DMS53 treated with DMSO at 0.1 percent for 48 hours (cell line): ENCODE measurements around the gene WDR72.

Source experiments
- DNase-seq: peaks from one replicate; lab custom pipeline; 2025; ENCODE audit not compliant: unreplicated experiment; lab: John Stamatoyannopoulos, UW

WDR72 gene

DNA sequence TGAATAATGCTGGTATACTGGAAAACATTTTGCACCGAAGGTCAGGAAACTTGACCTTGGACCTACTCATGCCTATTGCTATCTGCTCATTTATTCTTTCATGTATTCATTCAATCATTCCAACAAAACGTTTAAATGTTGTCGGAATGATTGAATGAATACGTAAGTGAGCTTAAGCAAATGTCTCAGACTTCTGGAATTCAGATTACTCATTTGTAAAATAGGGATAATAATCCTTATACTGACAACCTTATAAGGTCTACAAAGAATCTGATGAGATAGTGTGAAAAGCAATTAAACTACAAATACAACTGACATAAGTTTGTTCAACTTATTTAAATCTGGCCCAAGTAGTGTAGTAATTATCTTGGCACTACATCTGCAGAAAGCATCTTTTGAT lies 288.7 kb downstream of the WDR72 start:
- DNase-seq, result no peak

DNA sequence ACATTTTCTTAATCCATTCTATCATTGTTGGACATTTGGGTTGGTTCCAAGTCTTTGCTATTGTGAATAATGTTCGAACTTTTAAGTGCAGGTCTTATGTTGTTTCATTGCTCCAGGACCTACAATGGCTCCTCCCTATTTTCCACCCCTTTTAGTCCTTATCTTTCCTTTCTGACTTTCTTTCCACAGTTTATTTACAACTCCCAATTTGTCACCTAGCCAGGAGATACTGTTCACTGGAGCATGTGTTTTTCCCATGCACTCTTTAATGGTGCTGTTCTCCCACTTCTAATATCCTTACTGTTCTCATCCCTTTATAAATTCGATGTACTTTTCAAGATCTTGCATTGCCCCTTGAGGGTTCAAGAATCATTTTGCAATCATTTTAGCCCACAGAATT lies 290.0 kb downstream of the WDR72 start:
- DNase-seq, result no peak
